HG03432 (cell line): ENCODE measurements around the gene SPACA9.

Source experiments
- ATAC-seq: cut with Tn5 transposase; IDR thresholded peaks from one replicate; pipeline ENCODE4 v1.9.1; 2021; ENCODE audit warnings: mild to moderate bottlenecking, moderate library complexity; ENCODE audit not compliant: unreplicated experiment

Gene SPACA9

DNA sequence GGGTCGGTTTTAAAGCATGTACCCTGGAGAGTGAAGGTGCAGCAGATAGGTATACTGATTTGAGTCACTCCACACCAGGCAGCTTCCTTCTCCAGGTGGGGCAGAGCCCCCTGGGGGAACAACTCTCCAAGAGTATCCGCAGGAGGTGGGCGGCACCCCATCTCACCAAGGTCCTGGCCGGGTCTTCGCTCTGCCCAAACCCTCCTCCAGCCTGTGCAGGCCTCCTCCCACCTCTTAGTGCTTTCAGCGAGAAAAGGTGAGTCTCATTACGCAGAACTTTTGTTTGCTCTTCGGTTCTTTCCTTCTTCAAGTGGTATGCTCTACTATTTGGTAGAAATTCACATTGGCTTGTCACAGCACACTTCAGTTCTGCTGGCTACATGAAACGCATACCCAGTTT is 13.7 kb downstream of the SPACA9 start:
- no peak for ATAC-seq

DNA sequence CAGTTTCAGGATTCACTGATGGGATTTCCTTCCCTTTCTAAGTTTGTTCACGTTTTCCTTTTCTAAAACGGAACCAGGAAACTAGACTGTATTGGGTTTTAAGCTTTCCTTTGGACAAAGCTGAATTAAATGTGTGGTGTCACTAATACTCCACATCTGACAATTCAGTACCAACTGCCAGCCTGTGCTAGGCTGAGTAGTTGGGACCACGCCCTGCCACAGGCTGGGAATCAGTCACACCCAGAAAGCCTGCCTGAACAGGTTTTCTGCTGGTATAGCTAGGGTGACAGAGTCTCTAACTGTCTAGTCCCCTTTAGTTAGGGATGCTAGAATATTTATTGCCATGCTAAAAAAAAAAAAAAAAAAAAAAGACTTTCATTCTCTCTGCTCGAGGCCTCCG is 15.6 kb downstream of the SPACA9 start:
- ATAC-seq = no peak

GRCh38 chr9:132894862-132895835 is 16.5 kb downstream of the SPACA9 start:
- ATAC-seq = no peak

- no peak for ATAC-seq
These were observed 17.6 kb downstream of the SPACA9 start for GRCh38 chr9:132896264-132896663.

GRCh38 chr9:132896906-132897305 is 18.2 kb downstream of the SPACA9 start:
- no peak for ATAC-seq

- no peak for ATAC-seq
These were observed 19.4 kb downstream of the SPACA9 start for GRCh38 chr9:132898051-132898450.

GRCh38 chr9:132901858-132902831 is 23.4 kb downstream of the SPACA9 start:
- ATAC-seq = no peak

GRCh38 chr9:132903574-132904492 is 25.1 kb downstream of the SPACA9 start:
- ATAC-seq = no peak

GRCh38 chr9:132905726-132906125 is 27.0 kb downstream of the SPACA9 start:
- ATAC-seq = no peak

DNA sequence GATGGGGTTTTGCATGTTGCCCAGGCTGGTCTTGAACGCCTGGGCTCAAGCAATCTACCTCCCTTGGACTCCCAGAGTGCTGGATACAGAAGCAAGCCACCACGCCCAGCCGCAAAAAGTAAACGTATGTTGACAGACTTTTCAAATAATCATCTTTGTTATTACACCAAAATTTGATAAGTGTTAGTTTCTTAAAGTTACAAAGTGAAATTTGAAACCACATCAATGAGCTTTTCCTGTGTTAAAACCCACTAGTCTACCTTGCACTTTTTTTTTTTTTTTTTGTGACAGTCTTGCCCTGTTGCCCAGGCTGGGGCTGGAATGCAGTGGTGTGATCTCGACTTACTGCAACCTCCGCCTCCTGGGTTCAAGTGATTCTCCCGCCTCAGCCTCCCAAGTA is 29.9 kb downstream of the SPACA9 start:
- no peak for ATAC-seq

GRCh38 chr9:132909311-132909710 is 30.6 kb downstream of the SPACA9 start:
- no peak for ATAC-seq

DNA sequence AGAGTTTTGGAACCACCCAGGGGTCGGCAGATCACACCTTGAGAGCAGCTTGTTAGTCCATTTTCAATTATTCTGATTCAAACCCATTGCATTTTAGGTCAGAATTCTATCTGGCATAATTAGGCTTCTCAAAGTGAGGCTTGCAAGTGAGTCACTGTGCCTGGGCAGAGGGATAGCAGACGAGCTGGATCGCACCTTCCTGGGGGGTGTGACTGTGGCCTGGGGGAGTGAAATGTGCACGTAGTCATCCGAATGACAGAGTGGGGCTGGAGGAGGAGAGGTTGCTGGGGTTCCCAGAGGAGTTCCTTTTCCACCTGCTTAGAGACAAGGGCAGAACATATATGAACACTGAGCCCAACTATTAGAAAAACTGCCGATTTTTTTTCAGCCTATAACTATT is 31.7 kb downstream of the SPACA9 start:
- ATAC-seq = no peak

DNA sequence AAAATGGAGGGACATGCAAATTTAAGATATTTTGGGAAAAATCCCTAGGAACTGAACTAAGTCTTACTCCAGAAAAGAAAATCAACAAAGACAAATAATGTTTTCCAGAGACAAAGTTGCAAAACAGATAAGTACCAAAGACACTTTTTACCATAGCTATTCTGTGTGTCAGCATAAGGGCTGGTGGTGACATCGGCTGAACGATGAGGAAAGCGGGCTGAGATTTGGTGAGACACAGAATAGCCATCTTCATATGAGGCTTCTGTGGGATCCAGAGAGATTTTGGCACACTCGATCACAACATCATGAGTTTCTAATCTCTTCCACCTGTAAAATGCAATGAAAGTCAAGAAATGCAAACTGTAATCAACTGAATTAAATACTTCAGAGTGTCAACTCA is 33.4 kb downstream of the SPACA9 start:
- no peak for ATAC-seq

GRCh38 chr9:132914924-132915323 is 36.2 kb downstream of the SPACA9 start:
- no peak for ATAC-seq

DNA sequence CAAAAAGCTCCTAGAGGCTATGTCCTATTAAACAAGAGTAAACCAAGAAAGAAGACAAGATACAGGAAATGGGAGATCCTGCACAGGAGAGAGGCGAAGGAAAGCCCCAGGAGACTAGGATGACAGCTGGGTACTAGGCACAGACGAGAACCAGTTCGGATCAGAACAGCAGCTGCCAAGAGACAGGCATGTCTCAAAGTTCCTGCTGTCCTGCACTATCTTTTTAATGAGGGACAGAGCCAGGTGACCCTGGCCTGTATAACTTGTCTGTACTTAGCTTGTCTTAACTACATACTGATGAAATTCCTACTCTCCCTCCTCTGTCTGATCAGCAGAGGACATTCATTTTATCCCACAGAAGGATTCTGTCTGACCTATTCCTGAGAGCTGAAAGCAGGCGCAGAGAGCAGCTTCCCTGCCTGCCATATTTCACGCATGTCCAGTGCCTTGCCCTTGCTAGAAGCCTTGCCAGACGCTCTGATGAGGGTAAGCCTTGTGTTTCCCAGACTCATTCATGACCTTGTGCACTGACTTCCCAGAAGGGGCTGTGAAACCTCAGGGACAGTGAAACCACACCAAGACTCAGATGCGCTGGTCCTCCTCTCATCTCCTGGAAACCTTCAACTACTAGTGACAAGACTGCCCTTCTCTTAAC is 41.0 kb downstream of the SPACA9 start:
- ATAC-seq = no peak

DNA sequence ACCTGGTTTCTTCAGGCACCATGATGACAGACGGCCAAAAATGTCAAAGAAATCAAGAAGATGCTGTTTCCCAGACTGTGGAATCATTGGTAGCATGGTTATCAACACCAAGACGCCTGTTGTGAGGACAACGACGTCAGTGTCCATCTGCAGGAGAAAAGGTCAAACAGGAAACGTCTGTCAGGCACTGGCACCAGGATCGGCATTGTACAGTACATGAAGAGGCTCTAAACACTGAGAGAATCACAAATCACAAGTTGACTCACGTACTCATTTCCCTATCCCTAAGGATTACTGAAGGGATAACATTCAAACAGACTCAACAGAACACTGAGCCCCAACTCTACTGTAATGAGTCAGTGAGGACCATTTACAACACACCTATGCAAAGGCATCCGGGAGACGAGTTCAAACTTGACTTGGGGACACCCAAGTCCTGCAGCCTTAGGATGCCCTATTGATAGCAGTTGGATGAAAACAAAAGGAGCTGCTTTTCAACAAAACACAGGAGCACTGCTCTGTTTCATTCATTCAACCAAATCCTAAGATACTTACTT is 44.7 kb downstream of the SPACA9 start:
- no peak for ATAC-seq

- ATAC-seq = no peak
These were observed 49.0 kb downstream of the SPACA9 start for GRCh38 chr9:132927704-132928103.

DNA sequence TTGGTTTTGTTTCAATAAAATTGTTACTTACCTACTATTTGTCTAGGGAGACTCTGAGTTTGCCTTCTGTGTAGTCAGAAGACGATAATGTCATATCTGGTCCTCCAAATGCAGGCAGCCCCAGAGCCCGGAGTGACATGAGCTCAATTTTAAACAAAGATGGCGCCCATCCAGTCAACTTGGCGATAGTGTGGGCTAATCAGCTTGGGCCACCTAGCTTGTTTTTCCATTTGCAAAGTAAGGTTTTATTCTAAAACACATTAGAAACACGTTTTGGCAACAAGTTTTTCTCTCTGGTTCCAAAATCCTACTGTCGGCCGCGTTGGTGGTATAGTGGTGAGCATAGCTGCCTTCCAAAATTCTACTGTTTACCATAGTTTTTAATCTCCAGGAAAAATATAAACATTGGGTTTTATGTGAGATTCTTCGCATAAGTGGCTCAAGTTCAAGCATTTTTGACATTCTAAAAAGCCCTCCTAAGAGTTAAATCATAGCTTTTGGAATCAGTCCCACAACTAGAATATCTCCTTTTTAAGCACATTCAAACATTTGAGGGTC is 52.6 kb downstream of the SPACA9 start:
- ATAC-seq = no peak

DNA sequence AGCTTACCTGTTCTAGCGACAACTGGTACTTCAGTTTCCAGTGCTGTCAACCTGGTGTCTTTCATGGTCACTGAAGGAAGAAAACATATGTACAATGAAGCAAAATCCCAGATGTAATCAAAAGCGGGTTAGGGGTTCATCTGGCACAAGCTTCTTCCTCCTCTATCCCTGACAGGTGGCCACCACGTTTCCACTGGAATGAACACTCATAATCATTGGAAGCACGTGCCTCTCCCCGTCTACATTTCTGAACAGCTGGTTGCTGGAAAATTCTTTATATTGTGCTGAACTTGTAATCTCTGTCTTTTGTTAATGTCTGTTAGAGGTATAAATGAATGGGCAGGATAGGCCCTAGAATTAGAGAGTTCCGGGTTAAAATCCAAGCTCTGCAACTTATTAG is 56.3 kb downstream of the SPACA9 start:
- no peak for ATAC-seq
